B cell (primary cell): ENCODE results near the gene ZBTB40.

Experiments
- CTCF ChIP-seq: fragments of 200-600 bp; IDR thresholded peaks from one replicate; pipeline ENCODE4 v1.8.0; 2022; ENCODE audit warnings: antibody characterized with exemption, mild to moderate bottlenecking
- EZH2 ChIP-seq: IDR thresholded peaks from 2 replicates; pipeline ENCODE4 v1.6.1; 2012; ENCODE audit warnings: borderline replicate concordance, low read depth, mild to moderate bottlenecking, moderate library complexity, low read length; ENCODE audit not compliant: insufficient read depth, poor library complexity, severe bottlenecking

GRCh38 chr1:22543679-22544078 is 92.0 kb downstream of the ZBTB40 start:
- no peak for TF ChIP-seq CTCF
- TF ChIP-seq EZH2: no peak
